GM23338 (cell line): ENCODE data around the gene POLR1A. TPM values are rescaled to one million over a fixed set of nuclear protein-coding genes. Genes with fewer than 3 reads are reported as not detected.

Experiments
- ATAC-seq: fragments of 200-7000 bp; cut with Tn5 transposase; 3 replicates; pipeline ENCODE4 v1.9.1; 2020
- DNase-seq: peaks from one replicate; pipeline ENCODE4 v3.0.0-alpha.2; 2015; ENCODE audit warnings: low spot score
- H2AFZ ChIP-seq: fragments of 200-600 bp; sonication (generic); 2 replicates; pipeline ENCODE4 v1.8.0; 2016; ENCODE audit warnings: antibody characterized with exemption, mild to moderate bottlenecking, moderate library complexity
- H3F3A ChIP-seq: fragments of 200-600 bp; sonication (generic); replicated peaks from 2 replicates; pipeline ENCODE4 v1.8.0; 2017; ENCODE audit warnings: antibody characterized with exemption, mixed run types, low read depth
- H3K27ac ChIP-seq: fragments of 200-600 bp; sonication (generic); 2 replicates; pipeline ENCODE4 v1.6.1; 2016; ENCODE audit warnings: low read depth
- H3K27me3 ChIP-seq: fragments of 200-600 bp; sonication (generic); 2 replicates; pipeline ENCODE4 v1.8.0; 2016; ENCODE audit warnings: mild to moderate bottlenecking, mixed run types, moderate library complexity; ENCODE audit not compliant: insufficient read depth
- H3K36me3 ChIP-seq: fragments of 200-600 bp; sonication (generic); 2 replicates; pipeline ENCODE4 v1.8.0; 2016; ENCODE audit warnings: mild to moderate bottlenecking; ENCODE audit not compliant: insufficient read depth
- H3K4me1 ChIP-seq: fragments of 200-600 bp; sonication (generic); 2 replicates; pipeline ENCODE4 v1.8.0; 2016; ENCODE audit warnings: mild to moderate bottlenecking, moderate library complexity; ENCODE audit not compliant: insufficient read depth
- H3K4me2 ChIP-seq: fragments of 200-600 bp; sonication (generic); 2 replicates; pipeline ENCODE4 v1.7.1; 2017; ENCODE audit warnings: mixed run types
- H3K4me3 ChIP-seq: fragments of 200-600 bp; sonication (generic); 2 replicates; pipeline ENCODE4 v1.6.1; 2016; ENCODE audit warnings: mixed run types
- H3K79me2 ChIP-seq: fragments of 200-600 bp; sonication (generic); replicated peaks from 2 replicates; pipeline ENCODE4 v1.8.0; 2017; ENCODE audit warnings: mild to moderate bottlenecking; ENCODE audit not compliant: insufficient read depth
- H3K9me2 ChIP-seq: fragments of 200-600 bp; sonication (generic); 2 replicates; pipeline ENCODE4 v1.8.0; 2017; ENCODE audit not compliant: insufficient read depth
- H4K20me1 ChIP-seq: fragments of 200-600 bp; sonication (generic); replicated peaks from 2 replicates; pipeline ENCODE4 v1.8.0; 2017; ENCODE audit warnings: mild to moderate bottlenecking; ENCODE audit not compliant: insufficient read depth
- H3K27ac Mint-ChIP-seq: 2 replicates; pipeline ENCODE4 v1.8.0; 2020; ENCODE audit warnings: inconsistent platforms, mild to moderate bottlenecking, moderate library complexity, mixed read lengths
- H3K27me3 Mint-ChIP-seq: 3 replicates; pipeline ENCODE4 v1.8.0; 2022; ENCODE audit warnings: low read depth, mild to moderate bottlenecking, moderate library complexity, mixed read lengths, inconsistent platforms; ENCODE audit not compliant: insufficient read depth, poor library complexity
- H3K36me3 Mint-ChIP-seq: 3 replicates; pipeline ENCODE4 v1.8.0; 2021; ENCODE audit warnings: low read depth, mild to moderate bottlenecking, inconsistent platforms, moderate library complexity, mixed read lengths
- H3K4me1 Mint-ChIP-seq: 3 replicates; pipeline ENCODE4 v1.8.0; 2020; ENCODE audit warnings: mild to moderate bottlenecking, inconsistent platforms, mixed read lengths
- H3K4me3 Mint-ChIP-seq: 3 replicates; pipeline ENCODE4 v1.8.0; 2021; ENCODE audit warnings: moderate library complexity, mild to moderate bottlenecking, inconsistent platforms, mixed read lengths
- H3K9me3 Mint-ChIP-seq: 3 replicates; pipeline ENCODE4 v1.8.0; 2020; ENCODE audit warnings: moderate library complexity, mild to moderate bottlenecking, inconsistent platforms, mixed read lengths
- CREB1 ChIP-seq: fragments of 250-450 bp; sonication (Bioruptor Pico); IDR thresholded peaks from 2 replicates; pipeline ENCODE4 v1.5.0; 2020; ENCODE audit warnings: low read depth, mild to moderate bottlenecking, moderate library complexity
- EZH2 ChIP-seq: fragments of 200-600 bp; sonication (generic); IDR thresholded peaks from one replicate; pipeline ENCODE4 v1.8.0; 2017; ENCODE audit warnings: antibody characterized with exemption, mild to moderate bottlenecking, low read depth; ENCODE audit not compliant: unreplicated experiment
- JUNB ChIP-seq: IDR thresholded peaks from one replicate; pipeline ENCODE4 v1.6.1; 2016; ENCODE audit warnings: antibody characterized with exemption; ENCODE audit not compliant: unreplicated experiment
- POLR2AphosphoS5 ChIP-seq: IDR thresholded peaks from 2 replicates; pipeline ENCODE4 v1.6.1; 2016; ENCODE audit warnings: antibody characterized with exemption, low read depth
- ZNF331 ChIP-seq: fragments of 250-450 bp; sonication (Bioruptor Pico); IDR thresholded peaks from 2 replicates; pipeline ENCODE4 v1.5.0; 2020; ENCODE audit warnings: low read depth, mild to moderate bottlenecking, moderate library complexity
- polyA plus RNA-seq: library from polyadenylated mRNA; unstranded; fragments of >200 nt; fragmentation: Nextera tagmentation; extraction: Ambion mirVana; gene quantifications from 2 replicates; pipeline ENCODE4 v1.2.1, GENCODE V29; 2016
- total RNA-seq: library from RNA; depleted of rRNA; stranded (reverse); fragments of >200 nt; shearing (Covaris generic); gene quantifications from 2 replicates; pipeline ENCODE4 v1.2.3, GENCODE V29; 2014
- TF ChIP-seq, protein P1 (sequence below): IDR thresholded peaks from 2 replicates; pipeline ENCODE4 v1.6.1; 2016; ENCODE audit warnings: antibody characterized with exemption
- TF ChIP-seq, protein P2 (sequence below): fragments of 250-450 bp; sonication (Bioruptor Pico); IDR thresholded peaks from 2 replicates; pipeline ENCODE4 v1.5.0; 2020; ENCODE audit warnings: mild to moderate bottlenecking, moderate library complexity

The POLR1A gene
- total and polyA plus RNA-seq, 2 experiments from 2014 or later: 13.8 to 43.2 TPM

GRCh38 chr2:86001326-86001725 is 104.4 kb downstream of the POLR1A start:
- ATAC-seq: no peak
- Histone ChIP-seq H4K20me1 (no peaks in the 10 kb centered on the region), H3K4me2 (no peak overlapping the region), H3F3A (no peaks in the 10 kb centered on the region), H3K9me2 (no peaks in the 10 kb centered on the region; the same call in 1 of the 2 replicates), H3K27me3 (no peaks in the 10 kb centered on the region), H3K79me2 (no peaks in the 10 kb centered on the region), H3K27ac (no peak overlapping the region), H3K36me3 (no peaks in the 10 kb centered on the region), H3K4me3 (no peak overlapping the region), H3K4me1 (peaks cover 8% of the 10 kb centered on the region; the same call in 1 of the 2 replicates), H2AFZ (no peak overlapping the region)
- H3K4me1 Mint-ChIP-seq: peaks cover 11% of the 10 kb centered on the region
- H3K36me3 Mint-ChIP-seq: peaks cover 3% of the 10 kb centered on the region; the same call in 1 of the 3 replicates
- peaks cover 2% of the 10 kb centered on the region for H3K27me3 Mint-ChIP-seq
- H3K27ac Mint-ChIP-seq: no peak overlapping the region
- TF ChIP-seq ZNF331 (CRISPR knock-in tag): no peak
- TF ChIP-seq EZH2: no peak
- TF ChIP-seq JUNB: no peak
- TF ChIP-seq, protein P1, sequence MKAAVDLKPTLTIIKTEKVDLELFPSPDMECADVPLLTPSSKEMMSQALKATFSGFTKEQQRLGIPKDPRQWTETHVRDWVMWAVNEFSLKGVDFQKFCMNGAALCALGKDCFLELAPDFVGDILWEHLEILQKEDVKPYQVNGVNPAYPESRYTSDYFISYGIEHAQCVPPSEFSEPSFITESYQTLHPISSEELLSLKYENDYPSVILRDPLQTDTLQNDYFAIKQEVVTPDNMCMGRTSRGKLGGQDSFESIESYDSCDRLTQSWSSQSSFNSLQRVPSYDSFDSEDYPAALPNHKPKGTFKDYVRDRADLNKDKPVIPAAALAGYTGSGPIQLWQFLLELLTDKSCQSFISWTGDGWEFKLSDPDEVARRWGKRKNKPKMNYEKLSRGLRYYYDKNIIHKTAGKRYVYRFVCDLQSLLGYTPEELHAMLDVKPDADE: no peak
- TF ChIP-seq, protein P2, sequence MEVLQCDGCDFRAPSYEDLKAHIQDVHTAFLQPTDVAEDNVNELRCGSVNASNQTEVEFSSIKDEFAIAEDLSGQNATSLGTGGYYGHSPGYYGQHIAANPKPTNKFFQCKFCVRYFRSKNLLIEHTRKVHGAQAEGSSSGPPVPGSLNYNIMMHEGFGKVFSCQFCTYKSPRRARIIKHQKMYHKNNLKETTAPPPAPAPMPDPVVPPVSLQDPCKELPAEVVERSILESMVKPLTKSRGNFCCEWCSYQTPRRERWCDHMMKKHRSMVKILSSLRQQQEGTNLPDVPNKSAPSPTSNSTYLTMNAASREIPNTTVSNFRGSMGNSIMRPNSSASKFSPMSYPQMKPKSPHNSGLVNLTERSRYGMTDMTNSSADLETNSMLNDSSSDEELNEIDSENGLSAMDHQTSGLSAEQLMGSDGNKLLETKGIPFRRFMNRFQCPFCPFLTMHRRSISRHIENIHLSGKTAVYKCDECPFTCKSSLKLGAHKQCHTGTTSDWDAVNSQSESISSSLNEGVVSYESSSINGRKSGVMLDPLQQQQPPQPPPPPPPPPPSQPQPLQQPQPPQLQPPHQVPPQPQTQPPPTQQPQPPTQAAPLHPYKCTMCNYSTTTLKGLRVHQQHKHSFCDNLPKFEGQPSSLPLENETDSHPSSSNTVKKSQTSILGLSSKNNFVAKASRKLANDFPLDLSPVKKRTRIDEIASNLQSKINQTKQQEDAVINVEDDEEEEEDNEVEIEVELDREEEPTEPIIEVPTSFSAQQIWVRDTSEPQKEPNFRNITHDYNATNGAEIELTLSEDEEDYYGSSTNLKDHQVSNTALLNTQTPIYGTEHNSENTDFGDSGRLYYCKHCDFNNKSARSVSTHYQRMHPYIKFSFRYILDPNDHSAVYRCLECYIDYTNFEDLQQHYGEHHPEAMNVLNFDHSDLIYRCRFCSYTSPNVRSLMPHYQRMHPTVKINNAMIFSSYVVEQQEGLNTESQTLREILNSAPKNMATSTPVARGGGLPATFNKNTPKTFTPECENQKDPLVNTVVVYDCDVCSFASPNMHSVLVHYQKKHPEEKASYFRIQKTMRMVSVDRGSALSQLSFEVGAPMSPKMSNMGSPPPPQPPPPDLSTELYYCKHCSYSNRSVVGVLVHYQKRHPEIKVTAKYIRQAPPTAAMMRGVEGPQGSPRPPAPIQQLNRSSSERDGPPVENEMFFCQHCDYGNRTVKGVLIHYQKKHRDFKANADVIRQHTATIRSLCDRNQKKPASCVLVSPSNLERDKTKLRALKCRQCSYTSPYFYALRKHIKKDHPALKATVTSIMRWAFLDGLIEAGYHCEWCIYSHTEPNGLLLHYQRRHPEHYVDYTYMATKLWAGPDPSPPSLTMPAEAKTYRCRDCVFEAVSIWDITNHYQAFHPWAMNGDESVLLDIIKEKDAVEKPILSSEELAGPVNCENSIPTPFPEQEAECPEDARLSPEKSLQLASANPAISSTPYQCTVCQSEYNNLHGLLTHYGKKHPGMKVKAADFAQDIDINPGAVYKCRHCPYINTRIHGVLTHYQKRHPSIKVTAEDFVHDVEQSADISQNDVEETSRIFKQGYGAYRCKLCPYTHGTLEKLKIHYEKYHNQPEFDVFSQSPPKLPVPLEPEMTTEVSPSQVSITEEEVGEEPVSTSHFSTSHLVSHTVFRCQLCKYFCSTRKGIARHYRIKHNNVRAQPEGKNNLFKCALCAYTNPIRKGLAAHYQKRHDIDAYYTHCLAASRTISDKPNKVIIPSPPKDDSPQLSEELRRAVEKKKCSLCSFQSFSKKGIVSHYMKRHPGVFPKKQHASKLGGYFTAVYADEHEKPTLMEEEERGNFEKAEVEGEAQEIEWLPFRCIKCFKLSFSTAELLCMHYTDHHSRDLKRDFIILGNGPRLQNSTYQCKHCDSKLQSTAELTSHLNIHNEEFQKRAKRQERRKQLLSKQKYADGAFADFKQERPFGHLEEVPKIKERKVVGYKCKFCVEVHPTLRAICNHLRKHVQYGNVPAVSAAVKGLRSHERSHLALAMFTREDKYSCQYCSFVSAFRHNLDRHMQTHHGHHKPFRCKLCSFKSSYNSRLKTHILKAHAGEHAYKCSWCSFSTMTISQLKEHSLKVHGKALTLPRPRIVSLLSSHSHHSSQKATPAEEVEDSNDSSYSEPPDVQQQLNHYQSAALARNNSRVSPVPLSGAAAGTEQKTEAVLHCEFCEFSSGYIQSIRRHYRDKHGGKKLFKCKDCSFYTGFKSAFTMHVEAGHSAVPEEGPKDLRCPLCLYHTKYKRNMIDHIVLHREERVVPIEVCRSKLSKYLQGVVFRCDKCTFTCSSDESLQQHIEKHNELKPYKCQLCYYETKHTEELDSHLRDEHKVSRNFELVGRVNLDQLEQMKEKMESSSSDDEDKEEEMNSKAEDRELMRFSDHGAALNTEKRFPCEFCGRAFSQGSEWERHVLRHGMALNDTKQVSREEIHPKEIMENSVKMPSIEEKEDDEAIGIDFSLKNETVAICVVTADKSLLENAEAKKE (CRISPR knock-in tag): no peak
- TF ChIP-seq POLR2AphosphoS5: no peak
- no peak for TF ChIP-seq CREB1 (CRISPR knock-in tag)
- H3K4me3 Mint-ChIP-seq: no peak overlapping the region
- H3K9me3 Mint-ChIP-seq: peaks cover 20% of the 10 kb centered on the region
- DNase-seq: no peak
